GM12892 (cell line): ENCODE data around the gene PRR33.

Experiments
- POLR2A ChIP-seq: IDR thresholded peaks from 2 replicates; pipeline ENCODE4 v1.6.1; 2011; ENCODE audit warnings: low read depth, low read length, control low read depth
- POLR2AphosphoS5 ChIP-seq: IDR thresholded peaks from 2 replicates; pipeline ENCODE4 v1.6.1; 2011; ENCODE audit warnings: low read depth, low read length, control low read depth
- TAF1 ChIP-seq: IDR thresholded peaks from 2 replicates; pipeline ENCODE4 v1.6.1; 2011; ENCODE audit warnings: low read depth, mild to moderate bottlenecking, control low read depth, low read length, borderline replicate concordance

DNA sequence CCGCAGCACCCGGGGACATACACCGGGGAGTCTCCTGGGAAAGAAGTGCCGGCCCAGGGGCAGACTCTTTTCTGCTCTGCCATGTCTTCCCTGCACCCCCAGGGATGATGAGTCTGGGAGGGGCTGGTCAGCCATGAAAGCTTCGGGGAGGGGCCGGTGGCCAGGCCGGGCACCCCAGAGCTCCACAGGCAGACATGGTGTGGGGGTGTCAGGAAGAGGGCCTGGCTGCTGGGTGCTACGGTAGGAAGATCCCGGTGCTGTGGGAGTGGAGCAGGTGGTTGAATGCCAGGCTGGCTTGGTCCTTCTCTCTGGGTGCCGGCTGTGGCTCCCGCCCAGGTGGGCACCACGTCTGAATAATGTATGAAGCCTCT lies 21.4 kb downstream of the PRR33 start:
- TF ChIP-seq POLR2AphosphoS5 (no peak), POLR2A (no peak), TAF1 (no peak)
